Lung (tissue), 12 donors: ENCODE results near the gene XRCC4. TPM values are rescaled to one million over a fixed set of nuclear protein-coding genes. Genes with fewer than 3 reads are reported as not detected.

ENCODE experiments used
- ATAC-seq: fragments of 200-7000 bp; cut with Tn5 transposase; one replicate; pipeline ENCODE4 v1.9.1; 2020; ENCODE audit warnings: moderate number of reproducible peaks; ENCODE audit not compliant: insufficient read depth, low FRiP score
- DNase-seq, 3 donors: peaks; one replicate each; pipeline ENCODE4 v3.0.0-alpha.2; 2013 to 2017
- H3K27ac ChIP-seq, 2 donors: one replicate each; pipeline ENCODE4 v1.5.1; 2013; ENCODE audit warnings: mild to moderate bottlenecking in 2 of 2, moderate library complexity in 2 of 2, control low read depth in 1 of 2, inconsistent platforms in 1 of 2, low read depth in 1 of 2, low read length in 1 of 2
- H3K27me3 ChIP-seq, 3 donors: one replicate each; pipeline ENCODE4 v1.5.1; 2013; ENCODE audit warnings: low read length in 2 of 3; ENCODE audit not compliant: control insufficient read depth in 3 of 3, insufficient read depth in 3 of 3
- H3K36me3 ChIP-seq, 4 donors: one replicate each; pipeline ENCODE4 v1.5.1; 2013; ENCODE audit warnings: low read length in 4 of 4, mild to moderate bottlenecking in 1 of 4, moderate library complexity in 1 of 4; ENCODE audit not compliant: control insufficient read depth in 4 of 4, insufficient read depth in 4 of 4
- H3K4me1 ChIP-seq, 5 donors: one replicate each; pipeline ENCODE4 v1.5.1; 2013; ENCODE audit warnings: low read length in 5 of 5, mild to moderate bottlenecking in 2 of 5, moderate library complexity in 1 of 5; ENCODE audit not compliant: control insufficient read depth in 5 of 5, insufficient read depth in 5 of 5
- H3K4me3 ChIP-seq: one replicate; pipeline ENCODE4 v1.5.1; 2013; ENCODE audit warnings: mild to moderate bottlenecking, control low read depth, moderate library complexity
- H3K9ac ChIP-seq, 2 donors: one replicate each; pipeline ENCODE4 v1.5.1; 2013; ENCODE audit warnings: low read length in 2 of 2, control low read depth in 1 of 2; ENCODE audit not compliant: insufficient read depth in 1 of 2
- H3K9me3 ChIP-seq, 4 donors: one replicate each; pipeline ENCODE4 v1.5.1; 2013; ENCODE audit warnings: low read length in 3 of 4, mild to moderate bottlenecking in 1 of 4, moderate library complexity in 1 of 4; ENCODE audit not compliant: control insufficient read depth in 4 of 4, insufficient read depth in 3 of 4
- WGBS, 2 donors: extraction: QIAGEN DNeasy Blood & Tissue Kit; methylation state at CpG; one replicate each; pipeline ENCODE4 v1.1.7; 2013; 5-methylcytosine and 5-hydroxymethylcytosine counted together
- polyA plus RNA-seq, 2 donors: library from polyadenylated mRNA; stranded (reverse); fragments of 200-250 nt; gene quantifications; one replicate each; pipeline ENCODE4 v1.2.1, GENCODE V29; 2013
- total RNA-seq, 2 donors: library from RNA; depleted of rRNA in 1 of 2; stranded (reverse); fragments of >200 nt in 1 of 2; gene quantifications; one replicate each; pipeline ENCODE4 v1.2.1, GENCODE V29; 2014 to 2021
- TF ChIP-seq, protein P1 (sequence below): IDR thresholded peaks from 2 replicates; pipeline ENCODE4 v1.5.1; 2012; ENCODE audit warnings: mild to moderate bottlenecking; ENCODE audit errors: control extremely low read depth, extremely low read depth
- donor health status: control.
- donor health status: control.
- donor health status: Bipolar disorder and iron deficiency.
- donor health status: healthy.
- donor health status: DM: yes; HTN: yes; CAD: no.

The XRCC4 gene
- total and polyA plus RNA-seq, 4 donors: 3.8 to 10.7 (median 8.4) TPM

DNA sequence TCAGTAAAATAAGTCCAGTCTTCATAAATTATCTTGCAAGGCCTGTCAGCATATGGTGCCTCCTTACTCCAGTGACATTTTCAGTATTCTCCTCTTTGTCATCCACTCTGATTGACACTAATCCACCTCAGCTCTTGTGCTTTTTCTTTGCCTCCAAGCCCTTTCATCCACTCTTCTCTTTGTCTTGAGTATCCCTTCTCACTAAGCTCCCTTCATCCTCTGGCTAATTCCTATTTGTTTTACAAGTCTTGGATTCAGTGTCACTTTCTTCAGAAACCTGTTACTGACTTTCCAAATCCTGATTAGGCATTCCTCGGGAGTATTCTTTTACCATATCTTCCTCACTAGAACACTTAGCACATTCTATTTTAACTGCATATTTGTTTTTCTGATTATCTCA is 293.6 kb downstream of the XRCC4 start:
- H3K27ac ChIP-seq: no peak overlapping the region
- peaks cover 0 to 29% (median 0%) of the 10 kb centered on the region in 5 donors for H3K4me1 ChIP-seq
- DNase-seq: no peak
- H3K4me3 ChIP-seq: no peak overlapping the region
- no peak overlapping the region for H3K9ac ChIP-seq
- no peak for ATAC-seq
- no peaks in the 10 kb centered on the region for H3K9me3 ChIP-seq
- H3K36me3 ChIP-seq: no peaks in the 10 kb centered on the region
- no peaks in the 10 kb centered on the region for H3K27me3 ChIP-seq
- TF ChIP-seq, protein P1, sequence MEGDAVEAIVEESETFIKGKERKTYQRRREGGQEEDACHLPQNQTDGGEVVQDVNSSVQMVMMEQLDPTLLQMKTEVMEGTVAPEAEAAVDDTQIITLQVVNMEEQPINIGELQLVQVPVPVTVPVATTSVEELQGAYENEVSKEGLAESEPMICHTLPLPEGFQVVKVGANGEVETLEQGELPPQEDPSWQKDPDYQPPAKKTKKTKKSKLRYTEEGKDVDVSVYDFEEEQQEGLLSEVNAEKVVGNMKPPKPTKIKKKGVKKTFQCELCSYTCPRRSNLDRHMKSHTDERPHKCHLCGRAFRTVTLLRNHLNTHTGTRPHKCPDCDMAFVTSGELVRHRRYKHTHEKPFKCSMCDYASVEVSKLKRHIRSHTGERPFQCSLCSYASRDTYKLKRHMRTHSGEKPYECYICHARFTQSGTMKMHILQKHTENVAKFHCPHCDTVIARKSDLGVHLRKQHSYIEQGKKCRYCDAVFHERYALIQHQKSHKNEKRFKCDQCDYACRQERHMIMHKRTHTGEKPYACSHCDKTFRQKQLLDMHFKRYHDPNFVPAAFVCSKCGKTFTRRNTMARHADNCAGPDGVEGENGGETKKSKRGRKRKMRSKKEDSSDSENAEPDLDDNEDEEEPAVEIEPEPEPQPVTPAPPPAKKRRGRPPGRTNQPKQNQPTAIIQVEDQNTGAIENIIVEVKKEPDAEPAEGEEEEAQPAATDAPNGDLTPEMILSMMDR: no peak
- WGBS, 2 donors: 72 to 84% methylated on average over 1 of the region's 1 CpG

DNA sequence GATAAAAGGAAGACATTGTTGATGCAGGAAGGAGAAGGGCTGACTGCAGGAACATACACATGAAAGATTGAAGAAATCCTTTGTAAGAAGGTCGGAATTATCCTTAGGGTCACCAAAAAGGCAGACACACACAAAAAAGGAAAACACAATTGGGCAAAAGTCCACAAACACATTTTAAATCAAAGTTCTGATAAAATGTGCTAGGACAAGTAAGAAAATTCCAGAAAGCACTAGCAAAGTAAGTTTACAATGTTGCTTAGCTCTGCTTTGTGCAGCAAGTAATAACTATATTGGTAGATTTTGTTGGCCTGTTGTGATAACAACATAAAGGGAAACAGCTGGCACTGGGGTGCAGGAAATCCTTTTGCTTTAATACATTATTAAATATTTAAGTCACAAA is 294.4 kb downstream of the XRCC4 start:
- Histone ChIP-seq H3K9me3 (no peaks in the 10 kb centered on the region), H3K4me1 (peaks cover 0 to 29% (median 0%) of the 10 kb centered on the region in 5 donors), H3K27me3 (no peaks in the 10 kb centered on the region), H3K9ac (no peak overlapping the region), H3K27ac (no peak overlapping the region), H3K36me3 (no peaks in the 10 kb centered on the region), H3K4me3 (no peak overlapping the region)
- TF ChIP-seq, protein P1: no peak
- ATAC-seq (no peak), DNase-seq (peak; percentile 41 to 94 (median 93))
- WGBS, 2 donors: 77% methylated on average over 1 of the region's 1 CpG

- Histone ChIP-seq H3K4me1 (peaks cover 0 to 29% (median 0%) of the 10 kb centered on the region in 5 donors), H3K9ac (no peak overlapping the region), H3K36me3 (no peaks in the 10 kb centered on the region), H3K27me3 (no peaks in the 10 kb centered on the region), H3K27ac (peak overlapping the region in 1 of 2 donors; percentile 6), H3K4me3 (no peak overlapping the region), H3K9me3 (no peaks in the 10 kb centered on the region)
- DNase-seq: peak; percentile 21 to 78 (median 56)
- 43 to 44% methylated on average over 2 of the region's 2 CpGs for WGBS, 2 donors
- TF ChIP-seq, protein P1: no peak
- ATAC-seq: no peak
Measured at GRCh38 chr5:83374547-83374946, 297.2 kb downstream of the XRCC4 start.
